Left cardiac atrium (tissue), 4 donors: ENCODE data around the gene EPB41L4B. TPM values are rescaled to one million over a fixed set of nuclear protein-coding genes. Genes with fewer than 3 reads are reported as not detected.

Experiments used
- ATAC-seq, 2 donors: fragments of 200-7000 bp; cut with Tn5 transposase; one replicate each; pipeline ENCODE4 v1.9.1; 2020; ENCODE audit warnings: mild to moderate bottlenecking in 2 of 2, moderate library complexity in 2 of 2
- DNase-seq: peaks from one replicate; pipeline ENCODE4 v3.0.0-alpha.2; 2020
- intact Hi-C, 2 donors: fragments of 100-400 bp; cut with DNase I; formaldehyde crosslinking; loops; one replicate each; pipeline versions ENCODE4 v1.14.1 to v1.15.1; 2022 to 2023
- total RNA-seq, 2 donors: library from RNA; stranded (reverse); fragmentation: NEBNext Ultra II Directional; extraction: Animal tissue kit (Norgen Biotek cat#: 25700); gene quantifications; one replicate each; pipeline ENCODE4 v1.2.1, GENCODE V29; 2021
- donor health status: DM: no; HTN: yes; CAD: no.
- donor health status: DM: no; HTN: yes; CAD: no; lungs with severe emphysema.
- donor health status: DM: yes; HTN: yes; CAD: no.
- donor health status: Dilated cardiomyopathy.

Gene EPB41L4B
- total RNA-seq, 2 donors from 2014 or later = 19.4 to 21.6 TPM

GRCh38 chr9:109328978-109329637, 8.2 kb upstream of the EPB41L4B start:
- DNase-seq (peak; percentile 79), ATAC-seq (peak; percentile 45 to 93)
- intact Hi-C loops = loop anchor here in 1 of 2 donors (10.0 kb wide), 1 partner anchor 434 kb away; no protein-coding TSS in a partner anchor

- ATAC-seq = no peak
- DNase-seq = no peak
- intact Hi-C loops = loop anchor here (2.0 to 10.0 kb wide), 2 partner anchors 82 to 430 kb away; no protein-coding TSS in a partner anchor
These were observed 4.2 kb upstream of the EPB41L4B start for GRCh38 chr9:109325089-109325488.

GRCh38 chr9:109323771-109324170, 2.9 kb upstream of the EPB41L4B start:
- intact Hi-C loops = loop anchor here (2.0 to 10.0 kb wide), 2 partner anchors 81 to 429 kb away; no protein-coding TSS in a partner anchor
- no peak for DNase-seq
- no peak for ATAC-seq

GRCh38 chr9:109321727-109322126, 868 bp upstream of the EPB41L4B start:
- ATAC-seq (no peak), DNase-seq (no peak)
- intact Hi-C loops = loop anchor here in 1 of 2 donors (2.0 to 10.0 kb wide), 2 partner anchors 129 to 427 kb away; no protein-coding TSS in a partner anchor

- intact Hi-C loops = loop anchor here in 1 of 2 donors (2.0 to 10.0 kb wide), 2 partner anchors 128 to 426 kb away; no protein-coding TSS in a partner anchor
- peak in 1 of 2 donors; percentile 10 for ATAC-seq
These were observed 523 bp downstream of the EPB41L4B start for GRCh38 chr9:109320331-109320741.

GRCh38 chr9:109319626-109320241, 1.1 kb downstream of the EPB41L4B start:
- peak; percentile 4 to 5 for ATAC-seq
- peak; percentile 35 for DNase-seq
- intact Hi-C loops = loop anchor here in 1 of 2 donors (2.0 to 10.0 kb wide), 2 partner anchors 127 to 425 kb away; no protein-coding TSS in a partner anchor

More at GRCh38 chr9:109320331-109320741, 523 bp downstream of the EPB41L4B start:
- DNase-seq = peak; percentile 36

GRCh38 chr9:109319017-109319625, 1.7 kb downstream of the EPB41L4B start:
- intact Hi-C loops = no loop called here
- ATAC-seq (peak; percentile 25 to 31), DNase-seq (peak; percentile 33)

GRCh38 chr9:109317979-109318741, 2.7 kb downstream of the EPB41L4B start:
- intact Hi-C loops = loop anchor here in 1 of 2 donors (2.0 kb wide), 1 partner anchor 73 kb away; no protein-coding TSS in a partner anchor
- DNase-seq (no peak), ATAC-seq (no peak)

- intact Hi-C loops = loop anchor here in 1 of 2 donors (2.0 kb wide), 1 partner anchor 73 kb away; no protein-coding TSS in a partner anchor
- ATAC-seq (no peak), DNase-seq (no peak)
These were observed 3.4 kb downstream of the EPB41L4B start for GRCh38 chr9:109317311-109317978.

- intact Hi-C loops = loop anchor here in 1 of 2 donors (2.0 kb wide), 1 partner anchor 71 kb away; no protein-coding TSS in a partner anchor
- DNase-seq (peak; percentile 85), ATAC-seq (peak; percentile 74 to 89)
These were observed 4.6 kb downstream of the EPB41L4B start for GRCh38 chr9:109316207-109316640.

GRCh38 chr9:109315480-109316206, 5.2 kb downstream of the EPB41L4B start:
- ATAC-seq (no peak), DNase-seq (no peak)
- intact Hi-C loops = loop anchor here in 1 of 2 donors (2.0 kb wide), 1 partner anchor 71 kb away; no protein-coding TSS in a partner anchor

- ATAC-seq (no peak), DNase-seq (peak; percentile 34)
- intact Hi-C loops = no loop called here
These were observed 6.8 kb downstream of the EPB41L4B start for GRCh38 chr9:109314011-109314531.

GRCh38 chr9:109313351-109313750, 7.5 kb downstream of the EPB41L4B start:
- DNase-seq (no peak), ATAC-seq (no peak)
- intact Hi-C loops = no loop called here

- ATAC-seq (no peak), DNase-seq (no peak)
- intact Hi-C loops = no loop called here
These were observed 8.1 kb downstream of the EPB41L4B start for GRCh38 chr9:109312783-109313182.

GRCh38 chr9:109311731-109312130, 9.1 kb downstream of the EPB41L4B start:
- ATAC-seq (no peak), DNase-seq (no peak)
- intact Hi-C loops = no loop called here

- no peak for DNase-seq
- ATAC-seq = no peak
- intact Hi-C loops = no loop called here
These were observed 9.6 kb downstream of the EPB41L4B start for GRCh38 chr9:109311286-109311685.

GRCh38 chr9:109310486-109310901, 10.4 kb downstream of the EPB41L4B start:
- intact Hi-C loops = no loop called here
- ATAC-seq (peak; percentile 32 to 57), DNase-seq (no peak)
